Measurements from ENCODE around the gene MAP3K12. TPM values are rescaled to one million over a fixed set of nuclear protein-coding genes. Genes with fewer than 3 reads are reported as not detected.

The MAP3K12 gene
- total and polyA plus RNA-seq, 2 of the 13 experiments (the other 11 are each of a cell fraction or from before 2014, with no cell fraction given) = 0.20 to 1.1 TPM

- TF ChIP-seq THRA (CRISPR knock-in tag; IDR thresholded peaks at IDR 0.05; ENCODE audit: borderline replicate concordance) (peak; percentile 67; the same call in 1 of the 2 replicates), FOSL1 (CRISPR knock-in tag; IDR thresholded peaks at IDR 0.05; ENCODE audit: borderline replicate concordance) (no peak), GATAD1 (CRISPR knock-in tag; IDR thresholded peaks at IDR 0.05) (peak; percentile 87), ZNF253 (CRISPR knock-in tag; IDR thresholded peaks at IDR 0.05; ENCODE audit: borderline replicate concordance) (no peak), MATR3 (CRISPR knock-in tag; IDR thresholded peaks at IDR 0.05) (no peak), GFI1 (CRISPR knock-in tag; IDR thresholded peaks at IDR 0.05; ENCODE audit: borderline replicate concordance) (no peak), DZIP1 (CRISPR knock-in tag; IDR thresholded peaks at IDR 0.05) (no peak), ZMYM2 (CRISPR knock-in tag; IDR thresholded peaks at IDR 0.05) (no peak), PREB (CRISPR knock-in tag; IDR thresholded peaks at IDR 0.05) (no peak), ZFY (CRISPR knock-in tag; IDR thresholded peaks at IDR 0.05) (no peak; the same call in 1 of the 2 replicates), GMEB2 (CRISPR knock-in tag; IDR thresholded peaks at IDR 0.05; ENCODE audit: low read depth) (peak; percentile 71), KDM4B (CRISPR knock-in tag; IDR thresholded peaks at IDR 0.05) (peak; percentile 96), ZNF546 (CRISPR knock-in tag; conservative IDR thresholded peaks at IDR 0.05) (no peak), PITX1 (CRISPR knock-in tag; IDR thresholded peaks at IDR 0.05) (peak; percentile 57), NRL (CRISPR knock-in tag; IDR thresholded peaks at IDR 0.05; ENCODE audit: borderline replicate concordance) (no peak), TBX3 (IDR thresholded peaks at IDR 0.05; ENCODE audit: borderline replicate concordance) (no peak), SKI (IDR thresholded peaks at IDR 0.05; ENCODE audit: partially characterized antibody) (peak; percentile 77), MIER2 (CRISPR knock-in tag; IDR thresholded peaks at IDR 0.05) (0 out of 2 replicates have a peak, but pooled peaks have one; percentile 30), ZSCAN22 (CRISPR knock-in tag; IDR thresholded peaks at IDR 0.05) (no peak)
Observed at GRCh38 chr12:53451661-53452158, 47.5 kb downstream of the MAP3K12 start, which contains the start of gene PCBP2 (continued).

Measured in HepG2 (cell line).